Measurements from ENCODE around the gene PITPNM3. TPM values are rescaled to one million over a fixed set of nuclear protein-coding genes. Genes with fewer than 3 reads are reported as not detected.

The PITPNM3 gene
- total RNA-seq, 1 experiment from 2014 or later = 4.2 TPM

- intact Hi-C loops (cut with micrococcal nuclease) = no loop called here
- Histone ChIP-seq H3K9ac (ENCODE audit: low read length) (no peak overlapping the region), H3K9me3 (ENCODE audit: control insufficient read depth in 1 of 2, insufficient read depth in 1 of 2, low read depth in 1 of 2, low read length in 2 of 2) (no peaks in the 10 kb centered on the region), H3K79me2 (ENCODE audit: insufficient read depth, low read length) (no peaks in the 10 kb centered on the region), H4K20me1 (ENCODE audit: insufficient read depth) (no peaks in the 10 kb centered on the region), H3K36me3 (ENCODE audit: control insufficient read depth in 1 of 2, insufficient read depth in 2 of 2, low read length in 2 of 2) (no peaks in the 10 kb centered on the region), H3K4me2 (ENCODE audit: low read length) (no peak overlapping the region), H3K4me1 (ENCODE audit: control insufficient read depth in 1 of 2, insufficient read depth in 2 of 2, low read length in 2 of 2) (no peaks in the 10 kb centered on the region), H2AFZ (ENCODE audit: low read depth, low read length, poor library complexity, severe bottlenecking) (no peak overlapping the region), H3K27me3 (ENCODE audit: insufficient read depth, low read length) (no peaks in the 10 kb centered on the region), H3K4me3 (replicated peaks in 1 of 2; ENCODE audit: low read depth in 1 of 2, low read length in 2 of 2) (no peak overlapping the region), H3K9me2 (ENCODE audit: insufficient read depth) (no peaks in the 10 kb centered on the region), H3K27ac (ENCODE audit: low read depth, low read length) (no peak overlapping the region)
- POLR2A ChIA-PET = no interaction called here
- ATAC-seq = no peak
- no peak for DNase-seq (ENCODE audit: low read depth, low spot score)
- TF ChIP-seq POLR2A (IDR thresholded peaks at IDR 0.05; ENCODE audit: borderline replicate concordance, extremely low read depth, insufficient read depth, insufficient read length) (no peak), EZH2 (IDR thresholded peaks at IDR 0.05) (no peak), EZH2phosphoT487 (IDR thresholded peaks at IDR 0.05; ENCODE audit: borderline replicate concordance) (no peak), SRF (IDR thresholded peaks at IDR 0.05; ENCODE audit: low read depth) (no peak), TCF7L2 (IDR thresholded peaks at IDR 0.05; ENCODE audit: borderline replicate concordance, extremely low read depth, insufficient read depth, insufficient read length) (no peak), EGR1 (IDR thresholded peaks at IDR 0.05; ENCODE audit: low read depth) (no peak), ELF1 (IDR thresholded peaks at IDR 0.05; ENCODE audit: borderline replicate concordance, low read depth) (no peak), YY1 (IDR thresholded peaks at IDR 0.05; ENCODE audit: extremely low read depth, insufficient replicate concordance, low read depth, low read length) (no peak)
- no TSS peak for BruUV-seq (replicated peaks)
- CTCF ChIA-PET = no interaction called here
- RAD21 ChIA-PET (ENCODE audit: low non-redundant PET in 1 of 2, low total read pairs in 2 of 2, uncharacterized antibody in 2 of 2, unreplicated experiment in 2 of 2) = no interaction called here
Observed at GRCh38 chr17:6536053-6536452, 20.3 kb downstream of the PITPNM3 start.

GRCh38 chr17:6534846-6535514 lies 21.4 kb downstream of the PITPNM3 start:
- no peaks in the 10 kb centered on the region for H3K9me3 ChIP-seq (ENCODE audit: control insufficient read depth in 1 of 2, insufficient read depth in 1 of 2, low read depth in 1 of 2, low read length in 2 of 2)
- no peak overlapping the region for H2AFZ ChIP-seq (ENCODE audit: low read depth, low read length, poor library complexity, severe bottlenecking)
- H3K27me3 ChIP-seq (ENCODE audit: insufficient read depth, low read length) = no peaks in the 10 kb centered on the region
- ATAC-seq (no peak), DNase-seq (ENCODE audit: low read depth, low spot score) (no peak)
- no peak overlapping the region for H3K4me3 ChIP-seq (replicated peaks in 1 of 2; ENCODE audit: low read depth in 1 of 2, low read length in 2 of 2)
- no peaks in the 10 kb centered on the region for H4K20me1 ChIP-seq (ENCODE audit: insufficient read depth)
- BruUV-seq (replicated peaks) = no TSS peak
- H3K4me1 ChIP-seq (ENCODE audit: control insufficient read depth in 1 of 2, insufficient read depth in 2 of 2, low read length in 2 of 2) = peaks cover 0 to under 1% of the 10 kb centered on the region in 2 experiments; a peak in 1 of 4 replicates
- no peaks in the 10 kb centered on the region for H3K9me2 ChIP-seq (ENCODE audit: insufficient read depth)
- no peak overlapping the region for H3K4me2 ChIP-seq (ENCODE audit: low read length)
- no peaks in the 10 kb centered on the region for H3K79me2 ChIP-seq (ENCODE audit: insufficient read depth, low read length)
- H3K36me3 ChIP-seq (ENCODE audit: control insufficient read depth in 1 of 2, insufficient read depth in 2 of 2, low read length in 2 of 2) = no peaks in the 10 kb centered on the region
- ChIA-PET RAD21 (ENCODE audit: low non-redundant PET in 1 of 2, low total read pairs in 2 of 2, uncharacterized antibody in 2 of 2, unreplicated experiment in 2 of 2) (no interaction called here), CTCF (no interaction called here), POLR2A (no interaction called here)
- no peak overlapping the region for H3K9ac ChIP-seq (ENCODE audit: low read length)
- TF ChIP-seq ZFX (IDR thresholded peaks at IDR 0.05) (no peak), EZH2 (IDR thresholded peaks at IDR 0.05) (no peak), REST (IDR thresholded peaks at IDR 0.05; ENCODE audit: low read depth) (no peak), POLR2AphosphoS5 (IDR thresholded peaks at IDR 0.05; ENCODE audit: low read depth, low read length) (no peak), SIN3A (IDR thresholded peaks at IDR 0.05; ENCODE audit: low read depth) (no peak), FOSL1 (IDR thresholded peaks at IDR 0.05; ENCODE audit: low read depth) (no peak), ZNF274 (IDR thresholded peaks at IDR 0.05; ENCODE audit: low read depth, low read length) (no peak), MAX (IDR thresholded peaks at IDR 0.05) (no peak), EGR1 (IDR thresholded peaks at IDR 0.05; ENCODE audit: low read depth) (no peak), POLR2A (IDR thresholded peaks at IDR 0.05; ENCODE audit: borderline replicate concordance, extremely low read depth, insufficient read depth, insufficient read length) (no peak)
- intact Hi-C loops (cut with micrococcal nuclease) = no loop called here
- no peak overlapping the region for H3K27ac ChIP-seq (ENCODE audit: low read depth, low read length)

Measured in HCT116 (cell line).